Adrenal gland (tissue), 12 donors: Measurements from ENCODE around the gene CSRP1. TPM values are rescaled to one million over a fixed set of nuclear protein-coding genes. Genes with fewer than 3 reads are reported as not detected.
A peak's percentile ranks its signal among the peaks of the same experiment; 100 is the strongest.
"Not testable (repeated sequence)": the region's sequence is repeated elsewhere in the genome, so short reads cannot be mapped to it uniquely, and the experiment has no call there.

Experiments used
- DNase-seq, 7 donors: peaks; one replicate each; pipeline ENCODE4 v3.0.0-alpha.2; 2019 to 2020
- H3K27ac ChIP-seq, 5 donors: fragments of 200-600 bp; sonication (generic) in 4 of 5; 1 replicate in 3 of 5; 2 replicates in 2 of 5; pipeline versions ENCODE4 v1.5.1 to v1.8.0; 2016 to 2020; ENCODE audit warnings: mild to moderate bottlenecking in 1 of 5
- H3K27me3 ChIP-seq: fragments of 200-600 bp; 2 replicates; pipeline ENCODE4 v1.8.0; 2021
- H3K36me3 ChIP-seq, 2 donors: fragments of 200-600 bp; replicated peaks in 1 of 2; 1 replicate in 1 of 2; 2 replicates in 1 of 2; pipeline versions ENCODE4 v1.5.1 to v1.8.0; 2018 to 2022
- H3K4me1 ChIP-seq, 2 donors: fragments of 200-600 bp; replicated peaks in 1 of 2; 1 replicate in 1 of 2; 2 replicates in 1 of 2; pipeline versions ENCODE4 v1.5.1 to v1.8.0; 2018 to 2021
- H3K4me3 ChIP-seq, 4 donors: fragments of 200-600 bp; sonication (generic) in 3 of 4; one replicate each; pipeline ENCODE4 v1.5.1; 2016 to 2018
- H3K9me3 ChIP-seq, 3 donors: fragments of 200-600 bp; sonication (generic) in 1 of 3; replicated peaks in 1 of 3; 1 replicate in 2 of 3; 2 replicates in 1 of 3; pipeline versions ENCODE4 v1.5.1 to v1.8.0; 2016 to 2021
- CTCF ChIP-seq, 6 experiments: fragments of 450-650 bp in 4 of 6; fragments of 200-600 bp in 2 of 6; sonication (generic) in 1 of 6; IDR thresholded peaks; 1 replicate in 5 of 6; 2 replicates in 1 of 6; pipeline versions ENCODE4 v1.5.1 to v1.8.0; 2016 to 2021; ENCODE audit warnings: antibody characterized with exemption in 6 of 6, mild to moderate bottlenecking in 2 of 6, moderate library complexity in 1 of 6
- POLR2A ChIP-seq, 2 donors: fragments of 450-650 bp; IDR thresholded peaks; one replicate each; pipeline ENCODE4 v1.6.1; 2017; ENCODE audit warnings: antibody characterized with exemption in 2 of 2, mild to moderate bottlenecking in 2 of 2, moderate library complexity in 1 of 2
- WGBS, 4 donors: extraction: QIAGEN DNeasy Blood & Tissue Kit in 2 of 4; methylation state at CpG; one replicate each; pipeline versions ENCODE4 v1.1.5 to v1.1.7; 2013 to 2017; 5-methylcytosine and 5-hydroxymethylcytosine counted together
- intact Hi-C, 2 donors: fragments of 100-400 bp; cut with DNase I; formaldehyde crosslinking; loops; one replicate each; pipeline versions ENCODE4 v1.14.1 to v1.15.0; 2022 to 2023
- polyA plus RNA-seq, 3 donors: library from polyadenylated mRNA; stranded (reverse); fragments of 200-250 nt in 2 of 3; fragments of 350-450 nt in 1 of 3; fragmentation: Illumina TruSeq in 1 of 3; extraction: RNeasy Lipid Tissue Mini Kit (QIAGEN cat#74804) in 1 of 3; gene quantifications; one replicate each; pipeline ENCODE4 v1.2.3, GENCODE V29; 2013 to 2014
- total RNA-seq, 9 donors: library from RNA; depleted of rRNA in 4 of 9; stranded (reverse); fragments of >200 nt in 4 of 9; fragments of 120-200 nt in 1 of 9; fragmentation: NEBNext Ultra II Directional in 1 of 9; extraction: Animal tissue kit (Norgen Biotek cat#: 25700) in 1 of 9; gene quantifications; one replicate each; pipeline versions ENCODE4 v1.1.0 to v1.2.4, GENCODE V29; 2013 to 2023
- donor health status: healthy with polysubstance abuse.
- donor health status: Bipolar disorder and iron deficiency.
- donor health status: DM: yes; HTN: yes; CAD: no.
- donor health status: DM: no; HTN: no; CAD: no.
- donor health status: DM: no; HTN: no; CAD: no.
- donor health status: DM: yes; HTN: yes; CAD: no.

The CSRP1 gene
- total and polyA plus RNA-seq, 12 donors: 30.5 to 470 (median 138) TPM

- no peak for DNase-seq
Observed at GRCh38 chr1:201551096-201551495, 44.2 kb upstream of the CSRP1 start.

GRCh38 chr1:201549522-201549921, 42.6 kb upstream of the CSRP1 start:
- peak in 1 of 7 donors; percentile 40 for DNase-seq
- 94 to 97% (median 94%) methylated on average over 5 of the region's 5 CpGs for WGBS, 4 donors
- H3K4me1 ChIP-seq, H3K9me3 ChIP-seq, H3K4me3 ChIP-seq, H3K36me3 ChIP-seq, intact Hi-C loops, H3K27ac ChIP-seq, H3K27me3 ChIP-seq: not testable (repeated sequence)

More at GRCh38 chr1:201551096-201551495, 44.2 kb upstream of the CSRP1 start:
- Histone ChIP-seq H3K36me3 (no peaks in the 10 kb centered on the region), H3K27ac (peak overlapping the region in 1 of 5 donors; percentile 14), H3K27me3 (no peaks in the 10 kb centered on the region), H3K9me3 (no peaks in the 10 kb centered on the region), H3K4me1 (peaks cover 0 to 10% of the 10 kb centered on the region in 2 donors), H3K4me3 (no peak overlapping the region)
- intact Hi-C loops: no loop called here
- WGBS, 4 donors: 86 to 96% (median 89%) methylated on average over 3 of the region's 3 CpGs
- TF ChIP-seq POLR2A (IDR thresholded peaks at IDR 0.05) (no peak), CTCF (IDR thresholded peaks at IDR 0.05) (no peak)

DNA sequence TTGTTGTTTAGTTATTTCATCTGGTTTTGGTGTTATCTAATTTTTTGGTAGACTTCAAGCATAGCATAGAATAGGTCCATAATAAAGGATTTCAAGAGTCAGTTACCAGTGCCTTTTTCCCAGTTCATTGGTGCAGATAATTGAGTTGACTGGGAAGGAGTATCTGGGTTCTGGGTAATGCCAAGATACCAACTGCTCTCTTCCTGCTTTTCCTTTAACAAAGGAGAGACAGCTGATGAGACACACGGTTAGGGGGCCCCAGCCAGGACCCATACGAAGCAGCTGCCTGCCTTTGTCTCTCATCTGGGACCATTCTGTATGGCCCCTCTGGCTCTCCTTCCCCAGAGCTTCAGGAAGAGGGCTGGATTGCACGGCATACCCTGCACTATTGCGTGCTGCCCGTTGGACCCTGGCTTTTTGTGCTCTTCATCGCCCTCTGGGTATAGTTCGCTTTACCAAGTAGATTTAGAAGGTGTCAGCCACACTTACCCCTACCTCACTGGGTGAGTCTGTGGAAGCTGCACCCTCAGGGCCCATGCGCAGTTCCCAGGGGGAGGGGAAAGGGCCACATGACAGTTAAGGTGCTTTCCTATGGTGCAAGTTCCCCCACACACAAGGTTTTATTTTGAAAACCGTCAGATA, 39.0 kb upstream of the CSRP1 start:
- WGBS, 4 donors: 51 to 65% (median 60%) methylated on average over 9 of the region's 9 CpGs
- intact Hi-C loops: no loop called here
- Histone ChIP-seq H3K4me1 (peaks cover 0 to 21% of the 10 kb centered on the region in 2 donors), H3K27me3 (no peaks in the 10 kb centered on the region), H3K9me3 (no peaks in the 10 kb centered on the region), H3K27ac (no peak overlapping the region), H3K4me3 (no peak overlapping the region), H3K36me3 (no peaks in the 10 kb centered on the region)
- peak in 1 of 7 donors; percentile 30 for DNase-seq
- TF ChIP-seq CTCF (IDR thresholded peaks at IDR 0.05) (no peak), POLR2A (IDR thresholded peaks at IDR 0.05) (no peak)

GRCh38 chr1:201544710-201545109, 37.8 kb upstream of the CSRP1 start:
- Histone ChIP-seq H3K4me1 (peaks cover 0 to 24% of the 10 kb centered on the region in 2 donors), H3K4me3 (no peak overlapping the region), H3K27me3 (peaks cover 1% of the 10 kb centered on the region), H3K27ac (no peak overlapping the region), H3K9me3 (no peaks in the 10 kb centered on the region), H3K36me3 (no peaks in the 10 kb centered on the region)
- TF ChIP-seq POLR2A (IDR thresholded peaks at IDR 0.05) (no peak), CTCF (IDR thresholded peaks at IDR 0.05) (no peak)
- DNase-seq: no peak
- intact Hi-C loops: no loop called here
- WGBS, 4 donors: 83 to 92% (median 84%) methylated on average over 3 of the region's 3 CpGs
